ENCODE data around the gene EEF2.
A peak's percentile ranks its signal among the peaks of the same experiment; 100 is the strongest.

Gene EEF2

GRCh38 chr19:3936506-3937442, 48.5 kb downstream of the EEF2 start:
- no peak for TF ChIP-seq CTCF (IDR thresholded peaks at IDR 0.05; ENCODE audit: unreplicated experiment in 3 of 3)
- Mint-ChIP-seq H3K36me3 (ENCODE audit: low read depth) (no peaks in the 10 kb centered on the region), H3K27ac (no peak overlapping the region), H3K9me3 (no peaks in the 10 kb centered on the region), H3K4me3 (no peak overlapping the region), H3K4me1 (no peaks in the 10 kb centered on the region), H3K27me3 (ENCODE audit: low read depth) (peaks cover 29% of the 10 kb centered on the region)

DNA sequence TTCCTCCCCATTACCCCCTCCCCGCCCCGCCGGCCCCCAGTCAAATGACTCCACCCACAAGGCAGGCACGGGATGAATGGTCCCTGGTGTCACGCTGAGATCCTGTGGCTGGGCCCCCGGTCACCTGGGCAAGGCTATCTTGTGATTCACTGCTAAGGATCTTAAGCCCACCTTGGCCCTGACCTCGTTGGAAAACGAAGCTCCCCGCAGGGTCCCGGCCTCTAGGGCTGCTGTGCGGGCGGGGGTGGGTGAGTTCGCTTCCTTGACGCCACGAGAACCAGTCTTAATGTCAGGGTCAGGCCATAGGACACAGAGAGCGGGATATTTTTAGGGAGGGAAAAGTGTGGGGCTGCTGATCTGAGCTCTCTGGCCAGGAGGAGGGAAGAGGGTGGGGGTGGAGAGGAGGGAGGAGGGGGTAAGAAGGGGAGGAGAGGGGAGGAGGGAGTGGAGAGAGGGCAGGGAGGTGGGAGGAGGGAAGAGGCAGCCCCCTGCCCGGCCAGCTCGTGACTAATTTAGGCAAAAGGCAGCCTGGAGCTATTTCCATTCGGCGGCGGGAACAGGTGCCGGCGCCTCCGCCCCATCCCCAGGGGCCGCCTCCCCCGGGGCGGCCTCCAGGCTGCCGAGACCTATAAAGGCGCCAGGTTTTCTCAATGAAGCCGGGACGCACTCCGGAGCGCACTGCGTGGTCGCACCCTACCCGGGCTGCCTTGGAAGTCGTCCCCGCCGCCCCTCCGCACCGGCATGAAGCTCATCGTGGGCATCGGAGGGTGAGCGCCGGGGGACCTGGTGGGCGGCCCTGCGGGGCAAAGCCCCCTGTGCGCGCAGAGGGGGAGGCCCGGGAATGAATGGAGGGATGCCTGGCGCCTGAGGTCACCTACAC, 52.1 kb downstream of the EEF2 start, which contains the start of gene NMRK2:
Gene NMRK2, plus strand, starts transcription at position 139 of the 880 bp plus-strand sequence. Its CDS starts 603 bp downstream, at position 742.
- Mint-ChIP-seq H3K9me3 (no peaks in the 10 kb centered on the region), H3K4me3 (peak within 1 kb of the TSS; percentile 46 to 70 (median 62)), H3K27me3 (ENCODE audit: low read depth) (peaks cover 41% of the 10 kb centered on the region), H3K4me1 (no peaks in the 10 kb centered on the region), H3K36me3 (ENCODE audit: low read depth) (no peaks in the 10 kb centered on the region), H3K27ac (no peak within 1 kb of the TSS)
- no peak for TF ChIP-seq CTCF (IDR thresholded peaks at IDR 0.05; ENCODE audit: unreplicated experiment in 3 of 3)

- Mint-ChIP-seq H3K4me3 (no peak overlapping the region), H3K27me3 (ENCODE audit: low read depth) (peaks cover 41% of the 10 kb centered on the region), H3K4me1 (no peaks in the 10 kb centered on the region), H3K36me3 (ENCODE audit: low read depth) (no peaks in the 10 kb centered on the region), H3K9me3 (no peaks in the 10 kb centered on the region), H3K27ac (no peak overlapping the region)
- TF ChIP-seq CTCF (IDR thresholded peaks at IDR 0.05; ENCODE audit: unreplicated experiment in 3 of 3) = no peak
Measured at GRCh38 chr19:3931041-3931440, 54.2 kb downstream of the EEF2 start.
